IMR-90 (cell line): ENCODE data around the gene S100A11. TPM values are rescaled to one million over a fixed set of nuclear protein-coding genes. Genes with fewer than 3 reads are reported as not detected.

Experiments used
- ATAC-seq: fragments of 200-7000 bp; cut with Tn5 transposase; 2 replicates; pipeline ENCODE4 v1.9.1; 2020; ENCODE audit warnings: low read depth, mild to moderate bottlenecking, moderate library complexity
- BruUV-seq: library from RNA; stranded (reverse); fragments of 400-500 nt; replicated peaks from 2 replicates; lab custom pipeline; 2021; lab: Mats Ljungman, UMichigan
- CTCF ChIA-PET: fragments of 300-600 bp; formaldehyde crosslinking; extraction: SDS; loops from one replicate; lab custom pipeline; 2021; ENCODE audit warnings: antibody characterized with exemption; lab: Yijun Ruan, JAX
- POLR2A ChIA-PET: fragments of 300-600 bp; sonication (Branson Sonifier 250); formaldehyde crosslinking; loops from one replicate; lab custom pipeline; 2022; ENCODE audit warnings: antibody characterized with exemption; ENCODE audit not compliant: unreplicated experiment; lab: Charles Lee
- DNase-seq: peaks from one replicate; pipeline ENCODE4 v3.0.0; 2013
- H2AFZ ChIP-seq: replicated peaks from 2 replicates; pipeline ENCODE3; 2013; ENCODE audit warnings: low read length, mild to moderate bottlenecking; ENCODE audit not compliant: poor library complexity
- H2AK5ac ChIP-seq: 2 replicates; pipeline ENCODE4 v1.6.1; 2013; ENCODE audit warnings: low read depth, low read length, inconsistent platforms
- H2AK9ac ChIP-seq: replicated peaks from 2 replicates; pipeline ENCODE3; 2013; ENCODE audit warnings: mild to moderate bottlenecking, low read depth, low read length, moderate library complexity; ENCODE audit not compliant: poor library complexity
- H2BK120ac ChIP-seq: 2 replicates; pipeline ENCODE4 v1.6.1; 2013; ENCODE audit warnings: low read depth, low read length, inconsistent platforms
- H2BK15ac ChIP-seq: 3 replicates; pipeline ENCODE4 v1.6.1; 2013; ENCODE audit warnings: low read depth, low read length, inconsistent platforms
- H2BK20ac ChIP-seq: 2 replicates; pipeline ENCODE4 v1.6.1; 2013; ENCODE audit warnings: low read depth, mild to moderate bottlenecking, inconsistent platforms, low read length, moderate library complexity
- H2BK5ac ChIP-seq: 2 replicates; pipeline ENCODE4 v1.6.1; 2013; ENCODE audit warnings: mild to moderate bottlenecking, low read depth, low read length, inconsistent platforms; ENCODE audit not compliant: poor library complexity, severe bottlenecking
- H3K14ac ChIP-seq: replicated peaks from 2 replicates; pipeline ENCODE4 v1.6.1; 2013; ENCODE audit warnings: low read depth, low read length, inconsistent platforms
- H3K18ac ChIP-seq: 2 replicates; pipeline ENCODE4 v1.6.1; 2013; ENCODE audit warnings: low read depth, low read length, control low read depth
- H3K23ac ChIP-seq: 2 replicates; pipeline ENCODE4 v1.6.1; 2013; ENCODE audit warnings: low read depth, low read length, inconsistent platforms
- H3K27ac ChIP-seq: 2 replicates; pipeline ENCODE4 v1.5.1; 2013; ENCODE audit warnings: mild to moderate bottlenecking, control low read depth, low read length; ENCODE audit not compliant: insufficient read depth
- H3K27me3 ChIP-seq: 2 replicates; pipeline ENCODE4 v1.6.1; 2013; ENCODE audit warnings: low read length; ENCODE audit not compliant: control insufficient read depth, insufficient read depth
- H3K36me3 ChIP-seq: 2 replicates; pipeline ENCODE4 v1.6.1; 2013; ENCODE audit warnings: low read length, mixed read lengths; ENCODE audit not compliant: control insufficient read depth, insufficient read depth
- H3K4ac ChIP-seq: 2 replicates; pipeline ENCODE4 v1.6.1; 2013; ENCODE audit warnings: low read depth, low read length, inconsistent platforms
- H3K4me1 ChIP-seq: 2 replicates; pipeline ENCODE4 v1.6.1; 2013; ENCODE audit warnings: low read length, mixed read lengths; ENCODE audit not compliant: control insufficient read depth, insufficient read depth
- H3K4me2 ChIP-seq: 2 replicates; pipeline ENCODE4 v1.6.1; 2013; ENCODE audit warnings: low read depth, mild to moderate bottlenecking, control low read depth, low read length, moderate library complexity
- H3K4me3 ChIP-seq: 2 replicates; pipeline ENCODE4 v1.5.1; 2013; ENCODE audit warnings: low read depth, mild to moderate bottlenecking, control low read depth, low read length, moderate library complexity; ENCODE audit not compliant: insufficient read depth
- H3K56ac ChIP-seq: 2 replicates; pipeline ENCODE4 v1.6.1; 2013; ENCODE audit warnings: low read length, inconsistent platforms; ENCODE audit not compliant: insufficient read depth; ENCODE audit errors: extremely low read depth
- H3K79me1 ChIP-seq, 2 experiments: 2 replicates each; pipeline ENCODE4 v1.6.1; 2013; ENCODE audit warnings: low read length in 2 of 2, inconsistent platforms in 1 of 2, low read depth in 1 of 2
- H3K9ac ChIP-seq: 2 replicates; pipeline ENCODE4 v1.6.1; 2013; ENCODE audit warnings: low read depth, low read length, control low read depth
- H3K9me1 ChIP-seq: 2 replicates; pipeline ENCODE4 v1.6.1; 2013; ENCODE audit warnings: low read length, inconsistent platforms; ENCODE audit not compliant: insufficient read depth
- H3K9me3 ChIP-seq: 2 replicates; pipeline ENCODE4 v1.6.1; 2013; ENCODE audit warnings: low read length; ENCODE audit not compliant: control insufficient read depth, insufficient read depth
- H4K20me1 ChIP-seq: 2 replicates; pipeline ENCODE4 v1.6.1; 2013; ENCODE audit warnings: low read length, inconsistent platforms; ENCODE audit not compliant: insufficient read depth
- H4K5ac ChIP-seq: 2 replicates; pipeline ENCODE4 v1.6.1; 2013; ENCODE audit warnings: mild to moderate bottlenecking, low read depth, low read length, control low read depth
- H4K8ac ChIP-seq, 2 experiments: 2 replicates each; pipeline ENCODE4 v1.6.1; 2013; ENCODE audit warnings: low read depth in 2 of 2, low read length in 2 of 2, control low read depth in 1 of 2, inconsistent platforms in 1 of 2
- H4K91ac ChIP-seq: 2 replicates; pipeline ENCODE4 v1.6.1; 2013; ENCODE audit warnings: low read depth, low read length, inconsistent platforms; ENCODE audit not compliant: insufficient read depth
- BHLHE40 ChIP-seq: fragments of 150-350 bp; IDR thresholded peaks from 2 replicates; pipeline ENCODE4 v1.6.1; 2016; ENCODE audit warnings: mild to moderate bottlenecking, low read depth, low read length
- CEBPB ChIP-seq: IDR thresholded peaks from 2 replicates; pipeline ENCODE4 v1.6.1; 2012; ENCODE audit warnings: low read depth, low read length, improper control_type of control experiment
- CTCF ChIP-seq: conservative IDR thresholded peaks from 2 replicates; pipeline ENCODE4 v1.5.1; 2012; ENCODE audit warnings: mild to moderate bottlenecking, low read depth, low read length, improper control_type of control experiment
- MAFK ChIP-seq: IDR thresholded peaks from 2 replicates; pipeline ENCODE4 v1.6.1; 2012; ENCODE audit warnings: low read depth, low read length, improper control_type of control experiment
- MAZ ChIP-seq: IDR thresholded peaks from 2 replicates; pipeline ENCODE4 v1.6.1; 2012; ENCODE audit warnings: low read depth, mild to moderate bottlenecking, low read length, improper control_type of control experiment, moderate library complexity, borderline replicate concordance
- MXI1 ChIP-seq: IDR thresholded peaks from 2 replicates; pipeline ENCODE4 v1.6.1; 2012; ENCODE audit warnings: low read depth, mild to moderate bottlenecking, low read length, moderate library complexity, borderline replicate concordance
- NFE2L2 ChIP-seq: fragments of 150-350 bp; IDR thresholded peaks from 2 replicates; pipeline ENCODE4 v1.6.1; 2016; ENCODE audit warnings: low read depth, mild to moderate bottlenecking, low read length
- POLR2A ChIP-seq: IDR thresholded peaks from 2 replicates; pipeline ENCODE4 v1.6.1; 2012; ENCODE audit warnings: mild to moderate bottlenecking, low read depth, low read length
- RCOR1 ChIP-seq: IDR thresholded peaks from 2 replicates; pipeline ENCODE4 v1.6.1; 2012; ENCODE audit warnings: mild to moderate bottlenecking, low read length, improper control_type of control experiment; ENCODE audit not compliant: insufficient replicate concordance
- RFX5 ChIP-seq: IDR thresholded peaks from 2 replicates; pipeline ENCODE4 v1.8.0; 2012; ENCODE audit warnings: low read depth, mild to moderate bottlenecking, low read length, moderate library complexity
- WGBS, 2 experiments: methylation state at CpG; one replicate each; pipeline versions ENCODE4 v1.1.5 to v1.1.7; 2013; ENCODE audit warnings: missing lambda C conversion rate in 2 of 2; ENCODE audit not compliant: insufficient read length in 1 of 2; ENCODE audit errors: extremely low coverage in 2 of 2; 5-methylcytosine and 5-hydroxymethylcytosine counted together
- dilution Hi-C: fragments of 300-500 bp; cut with HindIII; formaldehyde crosslinking; loops from one replicate; pipeline ENCODE4 v1.14.3; 2018; ENCODE audit warnings: low sequenced_read_pairs; ENCODE audit not compliant: unreplicated experiment
- in situ Hi-C: fragments of 300-500 bp; cut with MboI; formaldehyde crosslinking; loops from 3 replicates; pipeline ENCODE4 v1.14.3; 2019; ENCODE audit warnings: low sequenced_read_pairs, inconsistent platforms, mixed read lengths
- intact Hi-C: fragments of 100-400 bp; cut with micrococcal nuclease; formaldehyde crosslinking; loops from 2 replicates; pipeline ENCODE4 v1.10.0; 2022
- polyA plus RNA-seq, 3 experiments: library from polyadenylated mRNA; depleted of rRNA; stranded (reverse); fragments of >200 nt; gene quantifications; 2 replicates each; pipeline ENCODE4 v1.2.3, GENCODE V29; 2012; ENCODE audit warnings: low replicate concordance in 1 of 3
- total RNA-seq: library from RNA; depleted of rRNA; stranded (reverse); fragments of >200 nt; gene quantifications from 2 replicates; pipeline ENCODE4 v1.2.3, GENCODE V29; 2012
- TF ChIP-seq, protein P1 (sequence below): fragments of 150-350 bp; IDR thresholded peaks from 2 replicates; pipeline ENCODE4 v1.6.1; 2017; ENCODE audit warnings: mild to moderate bottlenecking, antibody characterized with exemption, low read length, low read depth

Gene S100A11
- total and polyA plus RNA-seq, 2 of the 4 experiments (the other 2 are of a cell fraction), result 167 to 1,402 TPM

- TF ChIP-seq CTCF (no peak), RCOR1 (no peak), MAZ (no peak), RFX5 (no peak), CEBPB (no peak), MXI1 (no peak), BHLHE40 (no peak), POLR2A (no peak), NFE2L2 (no peak), MAFK (no peak)
- TF ChIP-seq, protein P1, sequence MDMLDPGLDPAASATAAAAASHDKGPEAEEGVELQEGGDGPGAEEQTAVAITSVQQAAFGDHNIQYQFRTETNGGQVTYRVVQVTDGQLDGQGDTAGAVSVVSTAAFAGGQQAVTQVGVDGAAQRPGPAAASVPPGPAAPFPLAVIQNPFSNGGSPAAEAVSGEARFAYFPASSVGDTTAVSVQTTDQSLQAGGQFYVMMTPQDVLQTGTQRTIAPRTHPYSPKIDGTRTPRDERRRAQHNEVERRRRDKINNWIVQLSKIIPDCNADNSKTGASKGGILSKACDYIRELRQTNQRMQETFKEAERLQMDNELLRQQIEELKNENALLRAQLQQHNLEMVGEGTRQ, result no peak
- 0 out of 2 replicates have a peak, but pooled peaks cover 3% of the 10 kb centered on the region for H3K9me3 ChIP-seq
- no peaks in the 10 kb centered on the region for H3K36me3 ChIP-seq
- peaks cover 31% of the 10 kb centered on the region for H3K27me3 ChIP-seq
- H2BK15ac ChIP-seq, result no peak overlapping the region
- no peaks in the 10 kb centered on the region for H4K20me1 ChIP-seq
- no peaks in the 10 kb centered on the region for H3K79me1 ChIP-seq
- no peak overlapping the region for H3K4me2 ChIP-seq
- BruUV-seq, result no TSS peak
- intact Hi-C loops, result loop anchor here (5.0 kb wide), 1 partner anchor 241 kb away; the partner anchor contains the start of gene MRPL9
- H4K91ac ChIP-seq, result no peak overlapping the region
- in situ Hi-C loops, result loop anchor here (10.0 kb wide), 1 partner anchor 118 kb away; no protein-coding TSS in a partner anchor
- no peak overlapping the region for H3K4ac ChIP-seq
- H3K4me1 ChIP-seq, result peaks cover 2% of the 10 kb centered on the region; the same call in 1 of the 2 replicates
- H2AK5ac ChIP-seq, result no peak overlapping the region
- no peak overlapping the region for H3K18ac ChIP-seq
- no peak for ATAC-seq
- no peaks in the 10 kb centered on the region; the same call in 1 of the 2 replicates for H3K9me1 ChIP-seq
- dilution Hi-C loops, result loop anchor here (25.0 kb wide), 1 partner anchor 91 kb away; the partner anchor contains the start of gene THEM4
- DNase-seq, result no peak
- no peak overlapping the region for H3K9ac ChIP-seq
- H4K8ac ChIP-seq, result no peak overlapping the region
- WGBS, 2 experiments, result 71% methylated on average over 1 of the region's 3 CpGs; no CpG with 5 or more reads in 1 of the 2 experiments
- H2AFZ ChIP-seq, result no peak overlapping the region
- H4K5ac ChIP-seq, result no peak overlapping the region
- H3K14ac ChIP-seq, result no peak overlapping the region
- ChIA-PET POLR2A (no interaction called here), CTCF (interaction anchor here (5.8 kb wide), 1 partner anchor 34 kb away, joined by 67 read pairs; no protein-coding TSS in a partner anchor)
- 0 out of 2 replicates have a peak overlapping the region, but pooled peaks have one; percentile 45 for H3K23ac ChIP-seq
- no peak overlapping the region for H2BK120ac ChIP-seq
- H2AK9ac ChIP-seq, result no peak overlapping the region
- no peak overlapping the region for H2BK5ac ChIP-seq
- no peak overlapping the region for H3K4me3 ChIP-seq
- no peak overlapping the region for H3K27ac ChIP-seq
- H3K56ac ChIP-seq, result no peak overlapping the region
- H2BK20ac ChIP-seq, result no peak overlapping the region
Observed at GRCh38 chr1:152002960-152003359, 33.8 kb downstream of the S100A11 start.
